A549 treated with CpdA at 1 μM for 4 hours (cell line): Measurements from ENCODE around the gene FADS3. TPM values are rescaled to one million over a fixed set of nuclear protein-coding genes. Genes with fewer than 3 reads are reported as not detected.

Source experiments
- total RNA-seq: library from RNA; stranded (reverse); fragments of 200-300 nt; extraction: Qiagen RNA extraction; gene quantifications from 5 replicates; pipeline ENCODE4 v1.2.3, GENCODE V29; 2022; ENCODE audit warnings: low read depth

Gene FADS3, protein sequence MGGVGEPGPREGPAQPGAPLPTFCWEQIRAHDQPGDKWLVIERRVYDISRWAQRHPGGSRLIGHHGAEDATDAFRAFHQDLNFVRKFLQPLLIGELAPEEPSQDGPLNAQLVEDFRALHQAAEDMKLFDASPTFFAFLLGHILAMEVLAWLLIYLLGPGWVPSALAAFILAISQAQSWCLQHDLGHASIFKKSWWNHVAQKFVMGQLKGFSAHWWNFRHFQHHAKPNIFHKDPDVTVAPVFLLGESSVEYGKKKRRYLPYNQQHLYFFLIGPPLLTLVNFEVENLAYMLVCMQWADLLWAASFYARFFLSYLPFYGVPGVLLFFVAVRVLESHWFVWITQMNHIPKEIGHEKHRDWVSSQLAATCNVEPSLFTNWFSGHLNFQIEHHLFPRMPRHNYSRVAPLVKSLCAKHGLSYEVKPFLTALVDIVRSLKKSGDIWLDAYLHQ
- 35.6 to 50.7 TPM (median 50.3 TPM) in 5 replicates for total RNA-seq

DNA sequence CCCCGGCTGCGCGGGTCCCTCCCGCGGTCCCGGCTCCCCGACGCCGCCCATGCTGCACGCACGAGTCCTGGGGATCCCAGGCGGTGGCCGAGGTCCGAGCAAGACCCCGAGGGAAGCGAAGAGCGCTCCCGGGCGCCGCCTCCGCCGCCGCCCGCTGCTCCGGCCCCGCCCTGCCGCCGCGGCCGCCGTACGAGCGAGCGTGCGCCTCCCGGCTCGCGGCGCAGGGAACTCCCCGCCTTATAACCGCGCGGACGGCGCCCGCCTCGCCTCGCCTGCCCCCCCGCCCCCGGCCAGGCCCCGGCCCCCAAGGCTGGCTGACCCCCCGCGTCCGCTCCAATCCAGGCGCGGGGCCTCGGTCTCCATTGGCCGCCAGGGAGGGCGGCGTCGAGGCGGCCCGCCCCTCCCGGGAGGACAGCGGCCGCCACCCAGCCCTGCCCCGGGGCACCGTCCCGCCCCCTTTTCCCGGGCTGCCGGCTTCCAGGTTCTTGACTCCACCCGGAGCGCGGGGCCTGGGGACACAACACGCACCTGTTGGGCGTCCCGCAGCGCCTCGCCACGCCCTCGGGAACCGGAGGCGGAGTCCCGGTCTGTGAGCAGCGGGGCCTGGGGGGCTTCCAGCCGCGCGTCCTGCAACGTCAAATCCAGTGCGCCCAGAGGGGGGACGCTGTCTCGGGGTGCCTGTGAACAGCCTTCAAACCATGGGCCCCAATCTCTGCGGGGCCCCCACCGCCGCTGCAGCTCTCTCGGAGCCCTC, at the start of gene FADS3:
Gene FADS3 (minus strand): TSS at position 215 of the 754 bp plus-strand sequence. CDS start 164 bp downstream, at position 51.

DNA sequence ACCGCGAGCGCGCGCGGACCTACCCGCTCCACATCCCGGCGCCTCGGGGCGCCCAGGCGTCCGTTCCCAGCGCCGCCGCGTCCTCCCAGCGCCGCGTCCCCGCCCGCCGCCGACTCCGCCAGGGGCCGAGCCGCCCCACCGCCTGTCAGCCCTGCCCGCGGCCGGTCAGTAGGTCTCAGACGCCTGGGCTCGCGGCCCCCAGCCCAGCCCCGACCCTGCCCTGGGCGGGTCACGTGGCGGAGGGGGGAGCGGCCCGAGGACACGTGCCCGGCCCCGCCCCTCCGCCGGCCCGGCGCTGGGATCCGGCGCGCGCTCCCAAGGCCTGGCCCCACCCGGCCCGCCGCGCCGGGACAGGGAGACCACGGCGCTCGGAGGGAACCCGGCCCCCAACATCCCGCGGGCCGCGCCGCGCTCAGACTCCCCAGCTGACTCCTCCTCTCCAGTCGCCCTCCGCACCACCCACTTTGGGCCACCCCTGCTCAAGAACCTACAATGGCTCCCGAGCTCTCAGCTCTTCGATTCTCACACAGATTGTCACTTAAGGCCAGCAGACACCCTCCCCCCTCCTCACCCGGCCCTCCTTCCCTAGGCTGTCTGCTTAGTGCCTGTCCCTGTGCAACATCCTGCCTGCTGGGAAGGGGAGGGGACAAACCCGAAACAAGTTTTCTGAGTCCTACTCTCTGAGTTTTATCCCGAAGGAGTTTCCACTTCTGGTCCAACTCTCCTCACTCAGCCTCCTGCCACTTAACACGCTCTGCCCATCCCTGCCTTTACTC, 26.2 kb upstream of the FADS3 start, which contains the start of gene RAB3IL1:
Gene RAB3IL1 (minus strand): TSS at position 233 of the 776 bp plus-strand sequence. CDS start 199 bp downstream, at position 34.

DNA sequence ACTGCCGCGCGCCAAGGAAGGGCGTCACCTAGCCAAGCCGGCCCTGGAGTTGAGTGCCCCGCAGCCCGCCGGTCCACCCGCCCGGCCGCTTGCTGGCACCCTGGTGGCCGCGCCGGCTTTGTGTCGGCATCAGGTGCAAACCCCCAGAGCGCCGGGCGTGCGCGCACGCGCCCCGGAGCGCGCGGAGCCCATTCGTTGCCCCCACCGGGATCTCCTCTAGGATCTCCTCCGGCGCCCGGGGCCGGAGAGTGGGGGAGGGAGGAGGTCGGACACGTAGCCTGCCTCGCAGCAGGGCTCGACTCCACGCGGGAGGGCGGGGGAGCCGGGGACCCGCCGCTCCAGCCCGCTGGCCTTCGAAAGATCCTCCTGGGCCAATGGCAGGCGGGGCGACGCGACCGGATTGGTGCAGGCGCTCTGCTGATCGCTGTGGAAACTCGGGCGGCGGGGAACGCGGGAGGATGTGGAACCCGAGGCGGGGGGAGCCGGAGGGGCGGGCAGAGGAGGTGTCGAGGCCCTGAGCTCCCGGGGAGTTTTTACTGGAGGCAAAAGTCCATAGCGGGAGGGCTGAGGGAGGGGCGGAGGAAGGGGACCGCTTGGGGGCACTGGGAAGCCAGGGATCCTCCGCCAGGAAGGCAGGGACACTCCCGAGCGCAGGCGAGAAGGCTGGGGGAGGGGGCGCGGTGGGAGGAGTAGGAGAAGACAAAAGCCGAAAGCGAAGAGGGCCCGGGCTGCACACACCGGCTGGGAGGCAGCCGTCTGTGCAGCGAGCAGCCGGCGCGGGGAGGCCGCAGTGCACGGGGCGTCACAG, 63.6 kb downstream of the FADS3 start, which contains the start of gene FADS2:
Gene FADS2 (plus strand): TSS at position 730 of the 808 bp plus-strand sequence. CDS start 91 bp downstream, outside the sequence.

Other genes starting within 250 kb of the FADS3 start
- gene DAGLA, start 211.2 kb downstream of the FADS3 start, total RNA-seq: 3.7 to 6.3 TPM (median 5.5 TPM) in 5 replicates
- gene MYRF, start 138.9 kb downstream of the FADS3 start, total RNA-seq: 16.3 to 24.3 TPM (median 19.8 TPM) in 5 replicates
- 212 to 267 TPM (median 242 TPM) in 5 replicates for gene TMEM258, start 98.9 kb downstream of the FADS3 start, total RNA-seq
- gene FEN1, start 98.6 kb downstream of the FADS3 start, total RNA-seq: 96.5 to 121 TPM (median 110 TPM) in 5 replicates
- 113 to 152 TPM (median 135 TPM) in 5 replicates for gene FADS1, start 74.5 kb downstream of the FADS3 start, total RNA-seq
- gene FADS2, start 63.2 kb downstream of the FADS3 start, total RNA-seq: 247 to 316 TPM (median 278 TPM) in 5 replicates
- gene RAB3IL1, start 26.0 kb upstream of the FADS3 start, total RNA-seq: 8.9 to 14.3 TPM (median 11.4 TPM) in 5 replicates
- gene BEST1, start 58.8 kb upstream of the FADS3 start, total RNA-seq: 2.1 to 8.7 TPM (median 5.1 TPM) in 5 replicates
- gene FTH1, start 76.1 kb upstream of the FADS3 start, total RNA-seq: 9,185 to 18,649 TPM (median 17,524 TPM) in 5 replicates
- gene INCENP, start 232.5 kb upstream of the FADS3 start, total RNA-seq: 48.8 to 59.2 TPM (median 57.7 TPM) in 5 replicates